Activated effector memory CD4-positive, alpha-beta T cell treated with Interleukin-2 at 50 U/mL for 16 hours (primary cell): ENCODE results near the gene ASPDH.
"Not testable (repeated sequence)": the region's sequence is repeated elsewhere in the genome, so short reads cannot be mapped to it uniquely, and the experiment has no call there.

Experiments
- DNase-seq: peaks from one replicate; pipeline ENCODE4 v3.0.0-alpha.2; 2020

The ASPDH gene

GRCh38 chr19:50476224-50476906 lies 37.3 kb downstream of the ASPDH start, which contains the start of the genes EMC10 and GARIN5A:
Gene EMC10 (plus strand): TSS chr19:50476507. CDS start chr19:50476545, 38 bp downstream.
Gene GARIN5A (minus strand): TSS chr19:50476848. CDS start chr19:50476388, 460 bp downstream.
- DNase-seq, result peak; percentile 88

- no peak for DNase-seq
These were observed 37.9 kb downstream of the ASPDH start for GRCh38 chr19:50475736-50476223.

- no peak for DNase-seq
These were observed 38.6 kb downstream of the ASPDH start for GRCh38 chr19:50475101-50475568.

GRCh38 chr19:50473336-50473735 lies 40.4 kb downstream of the ASPDH start:
- not testable (repeated sequence) for DNase-seq

GRCh38 chr19:50468818-50469217 lies 44.9 kb downstream of the ASPDH start:
- DNase-seq, result no peak

GRCh38 chr19:50467566-50467965 lies 46.1 kb downstream of the ASPDH start:
- no peak for DNase-seq

- DNase-seq, result no peak
These were observed 47.0 kb downstream of the ASPDH start for GRCh38 chr19:50466706-50467039.

- no peak for DNase-seq
These were observed 47.6 kb downstream of the ASPDH start for GRCh38 chr19:50465986-50466705.

GRCh38 chr19:50465000-50465399 lies 48.7 kb downstream of the ASPDH start:
- DNase-seq, result no peak

GRCh38 chr19:50464348-50464747 lies 49.4 kb downstream of the ASPDH start:
- no peak for DNase-seq

GRCh38 chr19:50462970-50463369 lies 50.7 kb downstream of the ASPDH start:
- no peak for DNase-seq
